IPS DF 6.9 (cell line): ENCODE measurements around the gene CRLF2.
"Not testable (repeated sequence)": the region's sequence is repeated elsewhere in the genome, so short reads cannot be mapped to it uniquely, and the experiment has no call there.

Experiments used
- DNase-seq: peaks from one replicate; pipeline ENCODE4 v3.0.0-alpha.2; 2013; ENCODE audit warnings: low read depth, low spot score
- H3K27ac ChIP-seq: one replicate; pipeline ENCODE4 v1.5.1; 2013; ENCODE audit warnings: low read length, control low read depth
- H3K27me3 ChIP-seq: 2 replicates; pipeline ENCODE4 v1.6.1; 2013; ENCODE audit warnings: mild to moderate bottlenecking, low read length; ENCODE audit not compliant: control insufficient read depth, insufficient read depth
- H3K36me3 ChIP-seq: 2 replicates; pipeline ENCODE4 v1.6.1; 2013; ENCODE audit warnings: low read length; ENCODE audit not compliant: control insufficient read depth, insufficient read depth
- H3K4me1 ChIP-seq: 2 replicates; pipeline ENCODE4 v1.6.1; 2013; ENCODE audit warnings: low read length; ENCODE audit not compliant: control insufficient read depth, insufficient read depth
- H3K4me3 ChIP-seq: 2 replicates; pipeline ENCODE4 v1.5.1; 2013; ENCODE audit warnings: mild to moderate bottlenecking, low read length
- H3K9me3 ChIP-seq: 2 replicates; pipeline ENCODE4 v1.6.1; 2013; ENCODE audit warnings: low read length, inconsistent platforms; ENCODE audit not compliant: control insufficient read depth, insufficient read depth
- WGBS: extraction: QIAGEN DNeasy Blood & Tissue Kit; methylation state at CpG from one replicate; pipeline ENCODE4 v1.1.7; 2013; ENCODE audit warnings: mixed read lengths, missing lambda C conversion rate; ENCODE audit not compliant: insufficient read length, insufficient coverage; 5-methylcytosine and 5-hydroxymethylcytosine counted together

CRLF2 gene

DNA sequence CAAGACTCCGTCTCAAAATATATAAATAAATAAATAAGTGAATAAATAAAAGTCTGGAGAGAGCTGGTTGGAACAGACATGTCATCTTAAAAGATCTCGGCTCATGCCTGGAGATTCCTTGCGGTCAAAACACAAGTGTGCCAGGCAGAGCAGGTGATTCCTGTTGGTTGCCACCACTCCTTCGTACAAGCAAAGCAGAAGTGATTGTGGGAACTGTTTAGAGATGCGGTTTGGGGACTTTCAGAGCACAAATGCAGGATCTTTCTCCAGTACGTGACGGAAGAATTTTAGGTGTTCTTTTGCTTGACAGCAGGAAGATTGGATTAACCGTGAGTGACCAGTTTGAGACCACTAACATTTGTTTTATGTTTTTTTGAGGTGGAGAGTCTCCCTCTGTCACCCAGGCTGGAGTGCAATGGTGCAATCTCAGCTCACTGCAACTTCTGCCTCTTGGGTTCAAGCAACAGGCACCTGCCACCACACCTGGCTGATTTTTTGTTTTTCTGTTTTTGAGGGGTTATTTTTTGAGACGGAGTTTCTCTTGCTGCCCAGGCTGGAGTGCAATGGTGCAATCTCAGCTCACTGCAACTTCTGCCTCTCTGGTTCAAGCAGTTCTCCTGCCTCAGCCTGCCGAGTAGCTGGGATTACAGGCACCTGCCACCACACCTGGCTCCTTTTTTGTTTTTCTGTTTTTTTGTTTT lies 2.8 kb upstream of the CRLF2 start:
- DNase-seq: no peak
- Histone ChIP-seq H3K4me3 (no peak overlapping the region), H3K27me3 (no peaks in the 10 kb centered on the region), H3K36me3 (no peaks in the 10 kb centered on the region), H3K9me3 (no peaks in the 10 kb centered on the region), H3K27ac (no peak overlapping the region), H3K4me1 (no peaks in the 10 kb centered on the region)
- no CpG with 5 or more reads among the region's 10 CpGs for WGBS

DNA sequence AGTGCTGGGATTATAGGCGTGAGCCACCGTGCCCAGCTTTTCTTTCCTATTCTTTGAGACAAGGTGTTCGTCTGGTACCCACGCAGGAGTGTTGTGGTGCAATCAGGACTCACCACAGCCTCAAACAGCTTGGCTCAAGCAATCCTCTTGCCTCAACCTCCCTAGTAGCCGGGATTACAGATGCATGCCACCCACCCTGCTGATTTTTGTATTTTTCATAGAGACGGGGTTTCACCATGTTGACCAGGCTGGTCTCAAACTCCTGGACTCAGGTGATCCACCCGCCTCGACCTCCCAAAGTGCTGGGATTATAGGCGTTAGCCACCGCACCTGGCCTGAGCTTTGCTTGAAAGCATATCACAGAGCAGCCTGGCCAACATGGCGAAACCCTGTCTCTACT lies 1.5 kb upstream of the CRLF2 start:
- WGBS: no CpG with 5 or more reads among the region's 11 CpGs

DNA sequence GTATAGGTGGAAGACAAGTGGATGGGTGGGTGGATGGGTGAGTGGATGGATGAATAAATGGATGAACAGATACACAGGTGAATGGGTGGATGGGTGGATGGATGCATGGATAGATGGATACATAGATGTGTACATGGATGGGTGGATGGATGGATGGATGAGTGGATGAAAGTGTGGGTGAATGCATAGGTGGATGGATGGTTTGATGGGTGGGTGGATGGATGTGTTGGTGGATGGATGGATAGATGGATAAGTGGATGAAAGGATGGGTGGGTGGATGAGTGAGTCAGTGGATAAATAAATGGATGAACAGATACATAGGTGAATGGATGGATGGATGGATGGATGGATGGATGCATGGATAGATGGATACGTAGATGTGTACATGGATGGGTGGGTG lies 1.6 kb downstream of the CRLF2 start:
- WGBS: no CpG with 5 or more reads among the region's 1 CpG
- Histone ChIP-seq H3K27ac (no peak overlapping the region), H3K4me3 (no peak overlapping the region), H3K9me3 (no peaks in the 10 kb centered on the region), H3K36me3 (no peaks in the 10 kb centered on the region), H3K27me3 (no peaks in the 10 kb centered on the region), H3K4me1 (no peaks in the 10 kb centered on the region)
- no peak for DNase-seq

More for the DNA sequence above, 1.5 kb upstream of the CRLF2 start:
- Histone ChIP-seq H3K4me1 (no peaks in the 10 kb centered on the region), H3K4me3 (no peak overlapping the region), H3K36me3 (no peaks in the 10 kb centered on the region), H3K27me3 (no peaks in the 10 kb centered on the region), H3K9me3 (no peaks in the 10 kb centered on the region), H3K27ac (no peak overlapping the region)
- no peak for DNase-seq

DNA sequence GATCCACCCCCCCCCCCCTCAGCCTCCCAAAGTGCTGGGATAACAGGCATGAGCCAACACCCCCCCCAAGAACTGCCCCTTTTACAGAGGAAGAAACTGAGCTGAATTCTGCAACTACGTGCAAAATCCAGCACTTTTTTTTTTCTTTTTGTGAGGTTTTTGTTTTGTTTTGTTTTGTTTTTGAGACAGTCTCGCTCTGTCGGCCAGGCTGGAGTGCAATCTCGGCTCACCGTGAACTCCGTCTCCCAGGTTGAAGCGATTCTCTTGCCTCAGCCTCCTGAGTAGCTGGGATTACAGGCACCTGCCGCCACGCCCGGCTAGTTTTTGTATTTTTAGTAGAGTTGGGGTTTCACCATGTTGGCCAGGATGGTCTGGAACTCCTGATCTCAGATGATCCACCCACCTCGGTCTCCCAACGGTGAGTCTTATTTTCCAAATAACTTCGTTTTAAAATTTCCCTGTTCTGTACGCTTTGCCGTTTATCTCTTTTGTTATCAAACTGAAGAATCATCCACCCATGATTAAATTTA lies 4.9 kb downstream of the CRLF2 start:
- Histone ChIP-seq H3K4me1 (no peaks in the 10 kb centered on the region), H3K4me3 (no peak overlapping the region), H3K27ac (no peak overlapping the region), H3K9me3 (no peaks in the 10 kb centered on the region), H3K27me3 (no peaks in the 10 kb centered on the region), H3K36me3 (no peaks in the 10 kb centered on the region)
- WGBS: no CpG with 5 or more reads among the region's 15 CpGs
- no peak for DNase-seq

DNA sequence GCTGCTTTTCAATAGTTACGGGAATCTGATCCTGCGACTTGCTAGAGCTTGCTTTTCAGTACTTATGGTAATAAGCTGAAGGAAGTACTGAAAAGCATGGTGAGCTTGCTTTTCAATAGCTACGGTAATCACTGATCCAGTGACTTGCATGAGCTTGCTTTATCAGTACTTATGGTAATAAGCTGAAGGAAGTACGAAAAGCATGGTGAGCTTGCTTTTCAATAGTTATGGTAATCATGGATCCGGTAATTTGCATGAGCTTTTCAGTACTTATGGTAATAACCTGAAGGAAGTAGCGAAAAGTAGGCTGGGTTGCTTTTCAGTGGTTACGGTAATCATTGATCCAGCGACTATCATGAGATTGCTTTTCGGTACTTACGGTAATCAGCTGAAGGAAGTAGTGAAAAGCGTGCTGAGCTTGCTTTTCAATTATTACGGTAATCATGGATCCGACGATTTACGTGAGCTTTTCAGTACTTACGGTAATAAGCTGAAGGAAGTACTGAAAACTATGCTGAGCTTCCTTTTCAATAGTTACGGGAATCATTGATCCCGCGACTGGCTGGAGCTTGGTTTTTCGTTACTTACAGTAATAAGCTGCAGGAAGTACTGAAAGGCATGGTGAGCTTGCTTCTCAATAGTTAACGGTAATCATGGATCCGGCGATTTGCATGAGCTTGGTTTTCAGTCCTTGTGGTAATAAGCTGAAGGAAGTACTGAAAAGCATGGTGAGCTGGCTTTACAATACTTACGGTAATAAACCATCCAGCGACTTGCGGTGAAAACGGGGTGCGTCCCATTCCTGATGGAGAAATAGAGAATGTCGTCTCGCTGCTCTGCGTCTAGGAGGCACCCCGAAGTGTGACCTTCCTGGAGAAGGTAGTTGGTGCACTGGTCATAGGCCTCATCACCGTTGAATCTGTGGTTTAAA lies 6.5 kb downstream of the CRLF2 start:
- H3K27me3 ChIP-seq: no peaks in the 10 kb centered on the region
- H3K4me3 ChIP-seq: peak overlapping the region; percentile 44; the same call in 1 of the 2 replicates
- no peaks in the 10 kb centered on the region for H3K9me3 ChIP-seq
- peak; percentile 88 for DNase-seq
- H3K27ac ChIP-seq: no peak overlapping the region
- H3K4me1 ChIP-seq: no peaks in the 10 kb centered on the region
- no peaks in the 10 kb centered on the region for H3K36me3 ChIP-seq
- WGBS: no CpG with 5 or more reads among the region's 33 CpGs

DNA sequence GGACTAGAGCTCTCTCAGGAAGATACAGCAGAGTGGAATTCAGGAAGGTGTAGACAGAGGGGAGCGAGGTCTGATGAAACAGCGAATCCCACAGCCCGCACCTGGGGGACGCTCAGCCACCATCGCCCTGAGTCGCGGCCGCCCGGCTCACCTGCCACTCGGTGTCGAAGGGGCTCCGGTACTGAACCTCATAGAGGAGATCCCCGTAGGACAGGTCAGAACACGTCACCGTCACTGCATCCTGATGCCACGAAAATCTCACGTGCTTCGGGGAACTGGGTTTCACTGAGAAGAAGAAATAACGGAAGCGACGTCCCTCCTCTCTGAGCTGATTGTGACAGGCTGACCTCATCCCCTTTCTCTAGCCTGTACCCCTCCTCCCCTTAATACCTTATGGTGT lies 10.2 kb downstream of the CRLF2 start:
- no peaks in the 10 kb centered on the region for H3K4me1 ChIP-seq
- no peaks in the 10 kb centered on the region for H3K36me3 ChIP-seq
- H3K4me3 ChIP-seq: no peak overlapping the region
- DNase-seq: no peak
- H3K27me3 ChIP-seq: no peaks in the 10 kb centered on the region
- H3K9me3 ChIP-seq: no peaks in the 10 kb centered on the region
- no CpG with 5 or more reads among the region's 21 CpGs for WGBS
- no peak overlapping the region for H3K27ac ChIP-seq

DNA sequence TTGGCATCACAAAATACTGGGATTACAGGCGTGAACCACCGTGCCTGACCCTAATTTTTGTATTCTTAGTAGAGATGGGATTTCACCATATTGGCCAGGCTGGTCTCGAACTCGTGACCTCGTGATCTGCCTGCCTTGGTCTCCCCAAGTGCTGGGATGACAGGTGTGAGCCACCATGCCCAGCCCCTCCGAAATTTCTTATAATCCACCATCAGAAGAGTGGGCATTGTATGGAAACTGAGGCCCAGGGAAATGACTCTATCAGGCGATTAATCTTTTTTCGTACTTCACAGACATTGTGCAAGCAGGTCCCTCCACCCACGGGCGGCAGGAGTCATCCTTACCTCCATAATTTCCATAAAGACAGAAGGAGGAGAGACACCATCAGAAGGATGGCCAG lies 16.0 kb downstream of the CRLF2 start:
- Histone ChIP-seq H3K27ac (no peak overlapping the region), H3K4me3 (no peak overlapping the region), H3K27me3 (no peaks in the 10 kb centered on the region), H3K36me3 (no peaks in the 10 kb centered on the region), H3K4me1 (no peaks in the 10 kb centered on the region), H3K9me3 (no peaks in the 10 kb centered on the region; the same call in 1 of the 2 replicates)
- DNase-seq: no peak
- no CpG with 5 or more reads among the region's 10 CpGs for WGBS

DNA sequence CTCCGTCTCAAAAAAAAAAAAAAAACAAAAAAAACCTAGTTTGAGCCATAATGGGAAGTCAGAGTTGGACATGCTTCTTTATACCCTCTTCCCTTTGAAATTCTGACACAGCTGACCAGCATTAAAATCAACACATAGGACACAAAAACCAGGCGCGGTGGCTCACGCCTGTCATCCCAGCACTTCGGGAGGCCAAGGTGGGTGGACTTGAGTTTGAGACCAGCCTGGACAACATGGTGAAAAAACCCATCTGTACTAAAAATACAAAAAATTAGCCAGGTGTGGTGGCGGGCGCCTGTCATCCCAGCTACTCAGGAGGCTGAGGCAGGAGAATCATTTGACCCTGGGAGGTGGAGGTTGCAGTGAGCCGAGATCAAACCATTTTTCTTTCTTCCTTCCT lies 20.3 kb downstream of the CRLF2 start:
- WGBS: no CpG with 5 or more reads among the region's 8 CpGs
- not testable (repeated sequence) for H3K4me3 ChIP-seq, H3K36me3 ChIP-seq, H3K9me3 ChIP-seq, H3K4me1 ChIP-seq, H3K27me3 ChIP-seq, DNase-seq, H3K27ac ChIP-seq

DNA sequence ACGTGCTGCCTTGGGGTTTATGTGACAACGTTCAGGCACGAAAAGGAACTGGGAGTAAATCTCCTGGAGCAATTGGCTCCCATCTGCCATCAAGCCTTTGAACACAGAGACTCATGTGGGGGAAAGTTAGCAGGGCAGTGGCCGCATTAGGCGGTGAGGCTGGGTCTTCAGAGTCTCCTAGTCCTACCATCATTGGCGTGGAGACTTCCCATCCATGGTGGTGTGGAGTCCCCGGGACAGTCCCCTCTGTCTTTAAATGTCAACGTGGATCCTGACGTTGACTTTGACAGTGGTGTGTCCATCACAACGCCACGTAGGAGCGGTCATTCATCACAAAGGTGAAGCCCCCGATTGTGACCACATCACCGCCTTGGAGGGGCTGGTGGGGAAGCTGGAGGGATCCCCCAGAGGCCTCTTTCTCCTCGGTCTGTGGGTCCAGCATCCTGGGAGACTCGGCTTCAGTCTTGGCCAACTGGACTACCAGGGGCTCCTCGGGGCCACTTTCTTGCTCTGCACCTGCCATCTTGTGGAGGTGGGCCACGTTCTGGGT lies 21.8 kb downstream of the CRLF2 start:
- DNase-seq: no peak
- Histone ChIP-seq H3K9me3 (no peaks in the 10 kb centered on the region; the same call in 1 of the 2 replicates), H3K27ac (no peak overlapping the region), H3K4me1 (no peaks in the 10 kb centered on the region), H3K27me3 (no peaks in the 10 kb centered on the region), H3K36me3 (no peaks in the 10 kb centered on the region), H3K4me3 (no peak overlapping the region)
- no CpG with 5 or more reads among the region's 18 CpGs for WGBS

DNA sequence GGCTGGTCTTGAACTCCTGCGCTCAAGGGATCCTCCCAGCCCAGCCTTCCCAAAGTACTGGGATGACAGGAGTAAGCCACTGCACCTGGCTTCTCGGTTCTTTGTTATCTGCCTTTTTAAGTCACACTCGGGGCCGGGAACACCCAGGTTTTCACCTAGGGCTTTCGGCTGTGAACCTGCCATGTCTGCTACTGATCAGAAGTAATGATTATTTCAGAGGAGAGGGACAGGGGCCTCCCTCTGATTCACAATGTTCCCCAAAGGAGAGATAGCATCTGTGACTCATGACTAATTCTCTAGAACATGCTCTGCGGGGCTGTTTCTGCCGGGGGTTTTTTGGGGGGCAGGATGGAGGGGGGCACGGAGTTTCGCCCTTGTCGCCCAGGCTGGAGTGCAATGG lies 26.9 kb downstream of the CRLF2 start:
- Histone ChIP-seq H3K4me1 (peaks cover 2% of the 10 kb centered on the region; the same call in 1 of the 2 replicates), H3K9me3 (no peaks in the 10 kb centered on the region), H3K27ac (no peak overlapping the region), H3K27me3 (no peaks in the 10 kb centered on the region), H3K4me3 (no peak overlapping the region), H3K36me3 (no peaks in the 10 kb centered on the region)
- DNase-seq: no peak
- WGBS: no CpG with 5 or more reads among the region's 10 CpGs
